A204.1 (cell line): ENCODE measurements around the gene SEMA5A.

Source experiments
- FAIRE-seq: peaks from 2 replicates; lab custom pipeline; 2012; peaks lifted over from hg19 to GRCh38; lab: Jason Lieb, UNC

Gene SEMA5A

GRCh38 chr5:9545992-9546851, at the start of gene SEMA5A:
Gene SEMA5A (minus strand): TSS chr5:9546075. CDS start chr5:9379946, 166,129 bp downstream.
- no peak for FAIRE-seq

- FAIRE-seq = no peak
Measured at GRCh38 chr5:9594913-9595312, 49.0 kb upstream of the SEMA5A start.

GRCh38 chr5:9589049-9589835, 43.4 kb upstream of the SEMA5A start:
- no peak for FAIRE-seq

GRCh38 chr5:9588254-9588653, 42.4 kb upstream of the SEMA5A start:
- no peak for FAIRE-seq

GRCh38 chr5:9587135-9587534, 41.3 kb upstream of the SEMA5A start:
- FAIRE-seq = no peak

GRCh38 chr5:9582406-9582805, 36.5 kb upstream of the SEMA5A start:
- FAIRE-seq = no peak

- no peak for FAIRE-seq
Measured at GRCh38 chr5:9573796-9574195, 27.9 kb upstream of the SEMA5A start.

- no peak for FAIRE-seq
Measured at GRCh38 chr5:9572246-9572645, 26.4 kb upstream of the SEMA5A start.

- FAIRE-seq = no peak
Measured at GRCh38 chr5:9570876-9571275, 25.0 kb upstream of the SEMA5A start.

GRCh38 chr5:9567039-9567438, 21.2 kb upstream of the SEMA5A start:
- FAIRE-seq = no peak

GRCh38 chr5:9564752-9565151, 18.9 kb upstream of the SEMA5A start:
- FAIRE-seq = no peak

GRCh38 chr5:9562141-9562540, 16.3 kb upstream of the SEMA5A start:
- no peak for FAIRE-seq

GRCh38 chr5:9559965-9560364, 14.1 kb upstream of the SEMA5A start:
- no peak for FAIRE-seq

- no peak for FAIRE-seq
Measured at GRCh38 chr5:9558319-9558965, 12.6 kb upstream of the SEMA5A start.

- no peak for FAIRE-seq
Measured at GRCh38 chr5:9557696-9558095, 11.8 kb upstream of the SEMA5A start.

GRCh38 chr5:9555961-9556360, 10.1 kb upstream of the SEMA5A start:
- no peak for FAIRE-seq

GRCh38 chr5:9554122-9554521, 8.2 kb upstream of the SEMA5A start:
- FAIRE-seq = no peak

- FAIRE-seq = no peak
Measured at GRCh38 chr5:9553561-9553960, 7.7 kb upstream of the SEMA5A start.

GRCh38 chr5:9551567-9552537, 6.0 kb upstream of the SEMA5A start:
- no peak for FAIRE-seq

GRCh38 chr5:9549941-9550340, 4.1 kb upstream of the SEMA5A start:
- FAIRE-seq = no peak

GRCh38 chr5:9547122-9547947, 1.5 kb upstream of the SEMA5A start:
- FAIRE-seq = no peak
